ENCODE results near the gene NFYB.
"Not testable (repeated sequence)": the region's sequence is repeated elsewhere in the genome, so short reads cannot be mapped to it uniquely, and the experiment has no call there.

DNA sequence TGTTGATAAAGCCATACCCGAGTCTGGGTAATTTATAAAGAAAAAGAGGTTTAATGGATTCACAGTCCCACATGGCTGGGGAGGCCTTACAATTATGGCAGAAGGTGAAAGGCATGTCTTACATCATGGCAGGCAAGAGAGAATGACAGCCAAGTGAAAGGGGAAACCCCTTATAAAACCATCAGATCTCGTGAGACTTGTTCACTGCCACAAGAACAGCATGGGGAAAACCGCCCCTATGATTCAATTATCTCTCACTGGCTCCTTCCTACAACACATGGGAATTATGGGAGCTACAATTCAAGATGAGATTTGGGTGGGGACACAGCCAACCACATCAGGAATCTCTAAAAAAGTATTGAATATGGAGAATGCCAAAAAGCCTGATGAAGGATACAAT is 25.0 kb upstream of the NFYB start:
- TF ChIP-seq, protein P1, sequence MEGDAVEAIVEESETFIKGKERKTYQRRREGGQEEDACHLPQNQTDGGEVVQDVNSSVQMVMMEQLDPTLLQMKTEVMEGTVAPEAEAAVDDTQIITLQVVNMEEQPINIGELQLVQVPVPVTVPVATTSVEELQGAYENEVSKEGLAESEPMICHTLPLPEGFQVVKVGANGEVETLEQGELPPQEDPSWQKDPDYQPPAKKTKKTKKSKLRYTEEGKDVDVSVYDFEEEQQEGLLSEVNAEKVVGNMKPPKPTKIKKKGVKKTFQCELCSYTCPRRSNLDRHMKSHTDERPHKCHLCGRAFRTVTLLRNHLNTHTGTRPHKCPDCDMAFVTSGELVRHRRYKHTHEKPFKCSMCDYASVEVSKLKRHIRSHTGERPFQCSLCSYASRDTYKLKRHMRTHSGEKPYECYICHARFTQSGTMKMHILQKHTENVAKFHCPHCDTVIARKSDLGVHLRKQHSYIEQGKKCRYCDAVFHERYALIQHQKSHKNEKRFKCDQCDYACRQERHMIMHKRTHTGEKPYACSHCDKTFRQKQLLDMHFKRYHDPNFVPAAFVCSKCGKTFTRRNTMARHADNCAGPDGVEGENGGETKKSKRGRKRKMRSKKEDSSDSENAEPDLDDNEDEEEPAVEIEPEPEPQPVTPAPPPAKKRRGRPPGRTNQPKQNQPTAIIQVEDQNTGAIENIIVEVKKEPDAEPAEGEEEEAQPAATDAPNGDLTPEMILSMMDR (IDR thresholded peaks at IDR 0.05; ENCODE audit: insufficient read depth, low read length, poor library complexity, severe bottlenecking) = not testable (repeated sequence)
- not testable (repeated sequence) for TF ChIP-seq EZH2phosphoT487 (conservative IDR thresholded peaks at IDR 0.05; ENCODE audit: low read length)
